Measurements from ENCODE around the gene NOD2. TPM values are rescaled to one million over a fixed set of nuclear protein-coding genes. Genes with fewer than 3 reads are reported as not detected.

The NOD2 gene
- polyA plus RNA-seq, 3 donors = 0.37 to 0.57 (median 0.47) TPM

DNA sequence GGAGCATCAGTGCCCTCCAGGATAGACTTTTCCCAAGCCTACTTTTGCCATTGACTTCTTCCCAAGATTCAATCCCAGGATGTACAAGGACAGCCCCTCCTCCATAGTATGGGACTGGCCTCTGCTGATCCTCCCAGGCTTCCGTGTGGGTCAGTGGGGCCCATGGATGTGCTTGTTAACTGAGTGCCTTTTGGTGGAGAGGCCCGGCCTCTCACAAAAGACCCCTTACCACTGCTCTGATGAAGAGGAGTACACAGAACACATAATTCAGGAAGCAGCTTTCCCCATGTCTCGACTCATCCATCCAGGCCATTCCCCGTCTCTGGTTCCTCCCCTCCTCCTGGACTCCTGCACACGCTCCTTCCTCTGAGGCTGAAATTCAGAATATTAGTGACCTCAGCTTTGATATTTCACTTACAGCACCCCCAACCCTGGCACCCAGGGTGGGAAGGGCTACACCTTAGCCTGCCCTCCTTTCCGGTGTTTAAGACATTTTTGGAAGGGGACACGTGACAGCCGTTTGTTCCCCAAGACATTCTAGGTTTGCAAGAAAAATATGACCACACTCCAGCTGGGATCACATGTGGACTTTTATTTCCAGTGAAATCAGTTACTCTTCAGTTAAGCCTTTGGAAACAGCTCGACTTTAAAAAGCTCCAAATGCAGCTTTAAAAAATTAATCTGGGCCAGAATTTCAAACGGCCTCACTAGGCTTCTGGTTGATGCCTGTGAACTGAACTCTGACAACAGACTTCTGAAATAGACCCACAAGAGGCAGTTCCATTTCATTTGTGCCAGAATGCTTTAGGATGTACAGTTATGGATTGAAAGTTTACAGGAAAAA lies 38.8 kb downstream of the NOD2 start:
- no peak for DNase-seq (ENCODE audit: extremely low read depth in 1 of 11, low read depth in 9 of 11, low spot score in 4 of 11)

DNA sequence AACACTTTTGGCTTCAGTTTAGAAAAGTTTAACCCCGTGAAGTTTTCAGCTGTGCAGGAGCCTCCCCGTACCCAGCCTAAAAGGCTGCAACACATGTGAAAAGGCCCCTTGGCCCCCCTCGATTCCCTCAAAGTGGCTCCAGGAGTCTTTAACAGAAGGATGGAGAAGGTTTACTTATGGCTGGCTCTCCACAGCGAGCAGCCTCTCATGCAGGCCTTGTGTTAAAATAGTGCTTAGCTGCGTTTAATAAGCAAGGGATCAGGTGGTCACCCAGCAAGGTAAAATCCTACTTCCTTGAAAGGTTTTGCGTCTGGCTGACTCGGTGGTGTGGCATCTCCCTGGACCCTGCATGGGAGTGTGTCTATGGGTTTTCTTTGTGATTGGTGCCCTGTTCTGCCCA lies 40.1 kb downstream of the NOD2 start:
- DNase-seq (ENCODE audit: extremely low read depth in 1 of 11, low read depth in 9 of 11, low spot score in 4 of 11) = no peak

DNA sequence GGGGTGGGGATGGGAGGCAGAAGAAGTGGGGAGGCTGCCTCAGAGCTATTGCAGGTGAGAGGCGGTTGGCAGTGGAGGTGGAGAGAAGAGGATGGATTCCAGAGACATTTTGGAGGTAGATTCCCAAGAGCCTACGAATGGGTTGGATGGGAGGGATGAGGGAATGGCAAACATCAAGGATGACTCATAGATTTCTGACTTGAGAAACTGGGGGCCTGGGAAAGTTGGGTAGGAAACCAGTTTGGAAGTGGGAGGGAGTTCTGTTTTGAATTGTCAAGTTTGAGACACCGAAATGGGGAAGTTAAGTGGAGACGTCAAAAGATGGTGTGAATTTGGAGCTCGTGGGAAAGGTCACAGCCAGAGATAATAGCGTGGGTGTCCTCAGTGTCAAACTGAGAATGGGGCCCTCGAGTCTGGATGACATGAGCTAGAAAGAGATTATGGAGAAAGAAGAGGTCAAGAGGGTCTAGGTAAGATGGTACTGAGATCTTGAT lies 42.3 kb downstream of the NOD2 start:
- no peak for DNase-seq (ENCODE audit: extremely low read depth in 1 of 11, low read depth in 9 of 11, low spot score in 4 of 11)

- no peak for DNase-seq (ENCODE audit: extremely low read depth in 1 of 11, low read depth in 9 of 11, low spot score in 4 of 11)
Measured at GRCh38 chr16:50736448-50736847, 43.0 kb downstream of the NOD2 start.

GRCh38 chr16:50737420-50737959 lies 44.1 kb downstream of the NOD2 start:
- no peak for DNase-seq (ENCODE audit: extremely low read depth in 1 of 11, low read depth in 9 of 11, low spot score in 4 of 11)

- DNase-seq (ENCODE audit: extremely low read depth in 1 of 11, low read depth in 9 of 11, low spot score in 4 of 11) = no peak
Measured at GRCh38 chr16:50739031-50739430, 45.6 kb downstream of the NOD2 start.

DNA sequence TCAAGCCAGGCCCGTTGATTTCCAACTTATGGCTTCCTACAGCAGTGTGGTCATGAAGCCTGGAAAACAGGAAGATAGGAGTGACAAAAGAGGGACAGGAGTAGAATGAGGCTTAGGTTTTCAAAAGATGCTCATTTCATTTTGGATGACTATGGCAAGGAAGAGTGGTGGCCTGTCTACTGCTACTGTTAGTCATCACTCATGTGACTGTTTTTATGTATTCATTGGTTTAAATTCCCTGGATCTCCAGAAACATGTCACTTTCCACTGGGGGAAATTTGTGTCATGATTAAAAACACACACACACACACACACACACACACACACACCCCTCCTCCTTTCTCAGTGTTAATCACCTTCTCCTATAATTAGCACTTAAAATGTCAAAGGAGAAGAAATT lies 47.3 kb downstream of the NOD2 start:
- DNase-seq (ENCODE audit: extremely low read depth in 1 of 11, low read depth in 9 of 11, low spot score in 4 of 11) = no peak

DNA sequence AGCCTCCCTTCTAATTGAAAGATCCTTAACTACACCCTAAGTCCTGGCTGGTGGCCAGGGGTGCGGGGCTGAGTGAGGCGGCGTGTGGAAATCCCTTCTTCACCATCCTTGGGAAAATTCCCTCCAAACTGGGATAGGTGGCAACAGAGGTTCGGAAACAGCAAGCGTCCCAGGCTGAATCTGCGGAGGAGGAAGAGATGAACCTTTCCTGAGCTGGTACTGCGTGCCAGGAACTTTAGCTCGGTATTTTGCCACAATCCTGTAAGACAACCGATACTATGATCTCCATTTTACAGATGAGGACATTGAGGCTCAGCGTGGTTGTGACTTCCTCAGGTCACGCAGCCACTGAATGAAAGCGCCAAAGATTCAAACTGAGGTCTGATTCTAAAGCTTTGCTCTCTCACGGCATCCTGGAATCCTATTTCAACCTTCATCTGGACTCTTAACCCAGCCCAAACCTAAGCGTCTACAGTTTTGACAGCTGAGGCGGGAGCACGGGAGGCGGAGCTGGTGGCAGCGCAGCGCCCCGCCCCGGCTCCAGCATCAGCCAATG lies 47.9 kb downstream of the NOD2 start:
- no peak for DNase-seq (ENCODE audit: extremely low read depth in 1 of 11, low read depth in 9 of 11, low spot score in 4 of 11)

DNA sequence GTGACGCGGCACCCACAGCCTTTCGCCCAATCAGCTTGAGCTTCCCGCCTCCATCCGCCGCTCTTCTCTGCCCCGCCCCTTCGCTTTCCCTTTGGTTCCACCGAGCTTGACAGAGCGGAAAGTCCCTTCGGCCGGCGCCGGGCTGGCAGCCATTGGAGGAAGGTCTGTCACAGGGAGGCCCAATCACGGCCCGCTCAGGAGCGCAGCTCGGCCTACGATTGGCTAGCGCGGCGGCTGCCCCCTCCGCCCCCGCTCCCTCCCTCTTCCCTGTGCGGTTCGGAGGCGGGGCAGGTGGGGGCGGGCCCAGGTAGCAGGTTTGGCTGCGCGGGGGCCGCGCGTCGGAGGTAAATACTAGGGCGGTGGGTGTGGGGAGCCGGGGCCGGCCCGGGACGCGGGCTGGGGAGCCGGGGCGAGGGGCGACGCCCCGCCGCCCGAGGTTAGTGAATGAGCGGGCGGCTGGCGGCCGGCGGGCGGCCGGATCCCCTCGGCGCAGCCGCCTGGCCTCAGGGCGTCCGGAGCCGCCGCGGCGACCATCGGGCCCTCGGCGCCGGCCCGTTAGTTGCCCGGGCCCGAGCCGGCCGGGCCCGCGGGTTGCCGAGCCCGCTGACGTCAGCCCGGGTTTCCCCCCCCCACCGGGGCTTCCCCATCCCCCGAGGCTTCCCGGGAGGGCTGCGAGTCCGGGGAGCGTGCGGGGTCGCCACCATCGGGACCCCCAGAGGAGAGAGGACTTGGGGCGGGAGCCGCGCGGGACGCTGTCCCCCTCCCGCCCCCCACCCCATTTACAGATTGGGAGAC lies 48.6 kb downstream of the NOD2 start, which contains the start of gene CYLD:
TSS of gene CYLD (plus strand) at position 306 of the 795 bp plus-strand sequence. CDS start 7,613 bp downstream, outside the sequence.
- peak; percentile 94 to 100 (median 98) for DNase-seq (ENCODE audit: extremely low read depth in 1 of 11, low read depth in 9 of 11, low spot score in 4 of 11)

GRCh38 chr16:50742576-50743200 lies 49.3 kb downstream of the NOD2 start:
- DNase-seq (ENCODE audit: extremely low read depth in 1 of 11, low read depth in 9 of 11, low spot score in 4 of 11) = no peak

DNA sequence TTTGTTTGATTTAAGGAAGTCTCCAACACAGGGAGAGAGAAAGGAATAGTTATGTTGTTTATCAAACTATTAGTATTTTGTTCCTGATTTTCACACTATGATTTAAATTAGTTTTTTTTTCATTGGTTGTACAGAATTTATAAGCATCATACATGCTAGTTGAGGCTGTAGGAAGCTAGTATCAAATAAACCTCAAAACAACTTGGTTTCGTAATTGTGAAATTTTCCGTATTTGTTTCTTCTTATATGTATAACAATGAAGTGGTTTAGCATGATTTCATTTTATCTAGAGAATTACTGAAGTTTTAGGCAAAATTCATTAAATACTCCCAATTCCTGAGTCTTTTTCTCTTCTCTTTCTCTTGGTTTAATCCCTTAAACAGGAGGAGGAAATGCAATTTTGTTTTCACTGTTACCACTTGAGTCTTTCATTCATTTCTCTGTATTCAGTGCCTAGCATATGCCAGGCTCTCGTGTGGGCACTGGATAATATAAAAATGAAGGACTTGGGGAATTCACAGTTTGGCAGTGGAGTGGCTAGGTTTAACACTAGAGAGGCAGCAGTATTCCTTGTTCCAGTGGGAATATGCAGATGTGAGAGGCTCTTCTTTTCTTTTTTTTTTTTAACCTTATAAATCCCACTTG lies 50.3 kb downstream of the NOD2 start:
- DNase-seq (ENCODE audit: extremely low read depth in 1 of 11, low read depth in 9 of 11, low spot score in 4 of 11) = no peak

GRCh38 chr16:50744881-50745280 lies 51.5 kb downstream of the NOD2 start:
- DNase-seq (ENCODE audit: extremely low read depth in 1 of 11, low read depth in 9 of 11, low spot score in 4 of 11) = no peak

- DNase-seq (ENCODE audit: extremely low read depth in 1 of 11, low read depth in 9 of 11, low spot score in 4 of 11) = no peak
Measured at GRCh38 chr16:50745940-50746339, 52.5 kb downstream of the NOD2 start.

- DNase-seq (ENCODE audit: extremely low read depth in 1 of 11, low read depth in 9 of 11, low spot score in 4 of 11) = peak in 2 of 11 donors; percentile 33 to 34
Measured at GRCh38 chr16:50747207-50747956, 54.0 kb downstream of the NOD2 start.

DNA sequence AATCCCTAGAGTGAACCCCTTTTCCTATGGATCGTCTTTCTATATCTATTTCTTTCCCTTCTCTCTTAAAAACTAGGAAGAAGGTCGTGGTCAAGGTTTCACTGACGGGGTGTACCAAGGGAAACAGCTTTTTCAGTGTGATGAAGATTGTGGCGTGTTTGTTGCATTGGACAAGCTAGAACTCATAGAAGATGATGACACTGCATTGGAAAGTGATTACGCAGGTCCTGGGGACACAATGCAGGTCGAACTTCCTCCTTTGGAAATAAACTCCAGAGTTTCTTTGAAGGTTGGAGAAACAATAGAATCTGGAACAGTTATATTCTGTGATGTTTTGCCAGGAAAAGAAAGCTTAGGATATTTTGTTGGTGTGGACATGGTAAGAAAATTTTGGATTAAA lies 58.1 kb downstream of the NOD2 start:
- DNase-seq (ENCODE audit: extremely low read depth in 1 of 11, low read depth in 9 of 11, low spot score in 4 of 11) = no peak

DNA sequence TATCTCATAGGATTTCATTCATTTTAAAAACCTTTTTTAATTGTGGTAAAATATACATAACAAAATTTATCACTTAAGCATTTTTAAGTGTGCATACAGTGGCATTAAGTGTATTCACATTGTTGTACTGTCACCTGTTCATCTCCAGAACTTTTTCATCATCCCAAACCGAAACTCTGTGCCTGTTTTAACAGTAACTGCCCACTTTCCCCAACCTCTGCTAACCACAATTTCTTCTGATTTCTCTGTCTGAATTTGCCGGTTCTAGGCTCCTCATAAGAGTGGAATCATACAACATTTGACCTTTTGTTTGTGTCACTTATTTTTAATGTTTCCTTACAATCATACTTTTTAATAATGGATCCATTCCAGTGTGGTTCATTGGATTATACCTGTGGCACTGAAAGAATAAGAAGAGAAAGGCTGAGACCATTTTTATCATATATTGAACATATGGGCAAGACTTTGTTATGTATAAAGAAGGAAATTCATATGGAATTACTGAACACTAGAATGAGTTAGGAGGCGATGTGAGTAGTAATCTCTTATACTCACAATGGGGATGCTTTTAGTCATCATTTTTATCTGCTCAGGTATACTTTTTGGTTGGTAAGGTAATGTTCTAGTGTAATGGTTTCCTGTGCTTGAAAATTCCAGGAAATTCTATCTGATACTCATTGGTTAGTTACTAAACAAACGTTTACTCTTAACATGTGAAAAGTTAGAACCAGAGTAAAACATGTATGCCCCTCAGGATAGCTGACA lies 59.2 kb downstream of the NOD2 start:
- no peak for DNase-seq (ENCODE audit: extremely low read depth in 1 of 11, low read depth in 9 of 11, low spot score in 4 of 11)

GRCh38 chr16:50756473-50756872 lies 63.1 kb downstream of the NOD2 start:
- DNase-seq (ENCODE audit: extremely low read depth in 1 of 11, low read depth in 9 of 11, low spot score in 4 of 11) = no peak
